ENCODE data around the gene RRM1.
"Not testable (repeated sequence)": the region's sequence is repeated elsewhere in the genome, so short reads cannot be mapped to it uniquely, and the experiment has no call there.

RRM1 gene

GRCh38 chr11:4094348-4095291, at the start of gene RRM1:
Gene RRM1 (plus strand): TSS chr11:4094799. CDS start chr11:4095013, 214 bp downstream.
- Histone ChIP-seq H3K27ac (peak within 1 kb of the TSS; percentile 63 to 99 (median 94)), H3K4me3 (peak within 1 kb of the TSS; percentile 67 to 94 (median 75))

- peak overlapping the region in 9 of 21 experiments; percentile 8 to 60 (median 31) for H3K27ac ChIP-seq
- H3K4me3 ChIP-seq = no peak overlapping the region
Observed at GRCh38 chr11:4044976-4045646, 49.5 kb upstream of the RRM1 start.

- Histone ChIP-seq H3K4me3 (no peak overlapping the region), H3K27ac (no peak overlapping the region)
Observed at GRCh38 chr11:4048340-4048739, 46.3 kb upstream of the RRM1 start.

- Histone ChIP-seq H3K4me3 (no peak overlapping the region), H3K27ac (no peak overlapping the region)
Observed at GRCh38 chr11:4049006-4049405, 45.6 kb upstream of the RRM1 start.

DNA sequence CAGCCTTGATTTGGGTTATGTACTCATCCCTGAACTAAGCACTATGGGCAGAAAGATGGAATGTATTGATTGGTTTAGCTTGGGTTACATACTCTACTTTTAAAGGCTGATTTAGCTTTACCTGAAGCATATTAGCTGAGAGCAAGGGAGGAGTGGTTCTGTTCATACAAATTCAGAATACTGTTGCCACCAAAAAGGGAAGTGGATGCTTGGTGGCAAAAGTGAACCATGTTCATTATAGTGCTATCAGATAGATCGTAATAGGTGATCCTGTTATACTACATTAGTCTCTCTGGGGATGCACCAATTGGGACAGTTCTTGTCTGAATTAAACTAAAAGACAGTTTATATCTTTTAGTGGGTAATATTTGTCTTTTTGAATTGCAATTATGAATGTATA, 44.5 kb upstream of the RRM1 start:
- no peak overlapping the region for H3K27ac ChIP-seq
- H3K4me3 ChIP-seq = no peak overlapping the region

DNA sequence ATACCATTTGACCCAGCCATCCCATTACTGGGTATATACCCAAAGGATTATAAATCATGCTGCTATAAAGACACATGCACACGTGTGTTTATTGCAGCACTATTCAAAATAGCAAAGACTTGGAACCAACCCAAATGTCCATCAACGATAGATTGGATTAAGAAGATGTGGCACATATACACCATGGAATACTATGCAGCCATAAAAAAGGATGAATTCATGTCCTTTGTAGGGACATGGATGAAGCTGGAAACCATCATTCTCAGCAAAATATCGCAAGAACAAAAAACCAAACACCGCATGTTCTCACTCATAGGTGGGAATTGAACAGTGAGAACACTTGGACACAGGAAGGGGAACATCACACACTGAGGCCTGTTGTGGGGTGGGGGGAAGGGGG, 41.4 kb upstream of the RRM1 start:
- not testable (repeated sequence) for H3K27ac ChIP-seq, H3K4me3 ChIP-seq

DNA sequence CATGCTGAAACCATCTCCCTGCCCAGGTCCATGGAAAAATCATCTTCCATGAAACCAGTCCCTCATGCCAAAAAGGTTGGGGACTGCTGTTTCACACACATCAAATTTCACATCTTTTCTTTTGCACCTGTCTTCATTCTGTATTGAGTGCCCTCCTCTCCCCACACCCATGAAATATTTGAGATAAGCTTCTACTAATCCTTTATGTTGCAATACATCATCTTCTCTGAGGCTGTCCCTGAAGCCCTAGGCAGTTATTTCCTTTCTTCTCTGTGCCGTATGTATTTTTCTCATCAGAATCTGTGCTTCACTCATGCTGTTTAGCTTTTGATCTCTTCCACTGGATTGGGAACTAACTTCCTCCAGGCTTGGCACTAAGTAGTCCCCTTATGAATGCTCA, 40.0 kb upstream of the RRM1 start:
- H3K4me3 ChIP-seq = no peak overlapping the region
- H3K27ac ChIP-seq = no peak overlapping the region

GRCh38 chr11:4059424-4059823, 35.2 kb upstream of the RRM1 start:
- peak overlapping the region in 4 of 21 experiments; percentile 2 to 56 (median 28) for H3K27ac ChIP-seq

GRCh38 chr11:4060182-4060923, 34.2 kb upstream of the RRM1 start:
- no peak overlapping the region for H3K27ac ChIP-seq
- no peak overlapping the region for H3K4me3 ChIP-seq

More at GRCh38 chr11:4059424-4059823, 35.2 kb upstream of the RRM1 start:
- no peak overlapping the region for H3K4me3 ChIP-seq

GRCh38 chr11:4061700-4062099, 32.9 kb upstream of the RRM1 start:
- no peak overlapping the region for H3K27ac ChIP-seq
- no peak overlapping the region for H3K4me3 ChIP-seq

DNA sequence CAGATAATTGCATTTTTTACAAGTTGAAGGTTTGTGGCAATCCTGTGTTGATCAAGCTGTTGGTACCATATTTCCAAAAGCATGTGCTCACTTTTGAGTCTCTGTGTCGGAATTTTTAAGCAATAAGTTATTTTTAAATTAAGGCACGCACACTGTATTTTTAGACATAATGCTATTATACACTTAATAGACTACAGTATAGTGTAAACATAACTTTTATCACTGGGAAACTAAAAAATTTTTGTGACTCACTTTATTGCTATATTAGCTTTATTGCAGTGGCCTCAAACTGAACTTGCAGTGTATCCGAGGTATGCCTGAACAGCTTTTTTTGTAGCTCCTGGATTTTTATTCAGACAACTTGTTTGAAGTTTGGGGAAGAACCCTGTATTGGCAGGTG, 31.3 kb upstream of the RRM1 start:
- Histone ChIP-seq H3K27ac (no peak overlapping the region), H3K4me3 (no peak overlapping the region)

DNA sequence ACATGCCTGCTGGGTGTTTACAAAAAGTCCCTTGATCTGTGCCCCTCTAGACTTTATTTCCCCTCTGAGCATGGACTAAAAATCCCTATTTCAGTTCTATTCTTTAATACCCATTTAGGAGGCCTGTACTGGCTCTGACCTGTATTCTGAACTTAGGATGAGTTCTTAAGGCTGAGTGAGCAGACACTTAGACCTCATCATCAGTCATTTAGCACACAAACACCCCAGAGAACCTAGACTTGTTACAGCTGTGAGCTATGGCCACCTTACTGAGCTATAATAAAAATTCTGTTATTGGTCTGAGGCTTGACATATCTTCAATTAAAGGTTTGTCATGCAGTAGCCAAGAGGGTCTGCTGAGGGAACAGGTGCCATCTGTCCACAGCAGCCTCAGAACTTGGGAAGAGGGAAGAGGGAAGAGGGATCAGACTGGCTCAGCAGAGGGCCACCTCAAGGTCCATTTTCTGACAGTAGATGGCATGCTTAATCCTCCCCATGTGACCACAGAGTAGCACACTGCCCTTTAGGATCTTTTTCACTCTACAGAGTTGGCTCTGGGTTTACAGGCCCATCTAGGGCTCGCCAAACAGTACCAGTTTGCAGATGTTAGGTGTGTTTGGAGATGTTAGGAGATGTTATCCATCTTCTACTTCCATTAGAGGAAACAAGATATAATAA, 30.2 kb upstream of the RRM1 start:
- H3K27ac ChIP-seq = no peak overlapping the region
- no peak overlapping the region for H3K4me3 ChIP-seq

DNA sequence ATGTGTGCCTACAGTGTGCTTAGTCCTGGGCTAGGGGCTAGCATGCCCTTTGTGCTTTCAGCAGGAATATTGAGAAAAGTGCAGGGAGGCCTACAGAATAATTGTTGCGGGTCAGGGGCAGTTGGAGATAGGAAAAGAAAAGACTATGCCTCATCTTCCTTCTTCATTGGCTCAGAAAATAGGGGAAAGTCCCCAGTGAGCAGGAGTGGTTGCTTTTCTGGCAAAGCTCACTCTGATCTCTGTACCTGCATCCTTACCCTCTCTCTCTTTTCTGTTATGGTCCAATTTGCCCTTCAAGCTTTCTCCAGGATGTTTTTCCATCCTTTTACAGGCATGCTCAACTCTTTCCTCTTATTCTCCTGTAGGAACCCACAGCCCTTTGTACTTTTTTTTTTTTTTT, 29.5 kb upstream of the RRM1 start:
- no peak overlapping the region for H3K4me3 ChIP-seq
- no peak overlapping the region for H3K27ac ChIP-seq

- Histone ChIP-seq H3K27ac (peak overlapping the region in 2 of 21 experiments; percentile 17 to 44), H3K4me3 (no peak overlapping the region)
Observed at GRCh38 chr11:4065601-4066377, 28.8 kb upstream of the RRM1 start.

DNA sequence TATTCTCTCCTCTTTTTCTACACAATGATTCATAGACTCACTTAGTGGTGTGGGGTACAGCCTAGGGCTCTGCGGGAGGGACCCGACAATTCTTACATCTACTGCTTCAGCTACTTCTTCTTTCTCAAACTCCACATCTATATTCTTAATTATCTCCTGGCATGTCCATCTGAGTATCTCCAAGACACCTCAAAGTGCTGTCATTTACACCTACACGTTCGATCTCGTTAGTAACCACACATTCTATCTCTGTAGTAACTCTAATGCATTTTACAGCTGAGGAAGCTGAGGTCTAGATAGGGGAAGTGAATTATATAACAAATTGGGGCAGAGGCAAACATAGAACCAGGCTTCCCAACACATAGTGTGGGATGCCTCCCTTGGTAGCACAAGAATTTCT, 27.7 kb upstream of the RRM1 start:
- Histone ChIP-seq H3K4me3 (no peak overlapping the region), H3K27ac (peak overlapping the region in 1 of 21 experiments; percentile 17)

GRCh38 chr11:4068962-4069361, 25.6 kb upstream of the RRM1 start:
- H3K27ac ChIP-seq = peak overlapping the region in 9 of 21 experiments; percentile 6 to 53 (median 21)

DNA sequence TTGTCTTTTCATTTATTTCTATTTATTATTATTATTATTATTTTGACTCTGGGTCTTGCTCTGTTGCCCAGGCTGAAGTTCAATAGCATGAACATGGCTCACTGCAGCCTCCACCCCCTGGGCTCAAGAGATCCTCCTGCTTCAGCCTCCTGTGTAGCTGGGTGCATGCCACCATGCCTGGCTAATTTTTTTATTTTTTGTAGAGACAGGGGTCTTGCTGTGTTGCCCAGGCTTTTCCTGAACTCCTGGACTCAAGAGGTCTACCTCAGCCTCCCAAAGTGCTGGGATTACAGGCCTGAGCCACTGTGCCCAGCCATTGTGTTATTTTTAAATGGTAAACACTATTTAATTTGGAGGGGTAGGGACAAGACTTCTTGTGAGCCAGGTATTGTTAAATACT, 23.3 kb upstream of the RRM1 start:
- H3K27ac ChIP-seq = peak overlapping the region in 1 of 21 experiments; percentile 2
- no peak overlapping the region for H3K4me3 ChIP-seq

More at GRCh38 chr11:4068962-4069361, 25.6 kb upstream of the RRM1 start:
- H3K4me3 ChIP-seq = no peak overlapping the region

DNA sequence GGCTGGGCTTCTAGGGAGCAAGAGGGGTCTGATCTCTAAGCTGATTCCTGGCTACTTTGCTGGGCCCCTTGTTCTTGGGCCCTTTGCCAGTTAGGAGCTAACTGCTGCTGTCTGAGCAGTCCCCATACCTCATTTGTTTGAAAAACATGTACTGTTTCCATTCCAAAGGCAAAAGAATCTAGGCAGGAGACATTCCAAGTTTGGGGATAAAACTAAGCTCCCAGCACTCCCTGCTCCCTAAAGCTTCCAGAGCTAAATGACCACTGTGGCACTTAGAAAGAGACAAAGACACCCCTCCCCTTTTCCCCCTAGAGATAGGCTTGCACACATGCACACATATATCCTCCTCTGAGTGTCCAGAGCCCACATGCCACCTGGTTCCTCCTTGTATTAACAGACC, 22.7 kb upstream of the RRM1 start:
- Histone ChIP-seq H3K27ac (peak overlapping the region in 6 of 21 experiments; percentile 2 to 27 (median 16)), H3K4me3 (no peak overlapping the region)

Measured in skin epidermis (tissue), 12 donors.